ENCODE results near the gene CNGB1.
"Not testable (repeated sequence)": the region's sequence is repeated elsewhere in the genome, so short reads cannot be mapped to it uniquely, and the experiment has no call there.

CNGB1 gene

GRCh38 chr16:57862698-57863433 lies 108.1 kb downstream of the CNGB1 start:
- no peak overlapping the region for H3K4me3 ChIP-seq (ENCODE audit: low read depth, low read length)
- TF ChIP-seq CTCF (conservative IDR thresholded peaks at IDR 0.05; ENCODE audit: low read depth, low read length) = no peak
- DNase-seq (ENCODE audit: low read depth) = no peak

- peak; percentile 85 for DNase-seq (ENCODE audit: low read depth)
- peak; percentile 71 for TF ChIP-seq CTCF (conservative IDR thresholded peaks at IDR 0.05; ENCODE audit: low read depth, low read length)
- no peak overlapping the region for H3K4me3 ChIP-seq (ENCODE audit: low read depth, low read length)
Measured at GRCh38 chr16:57859331-57859730, 111.6 kb downstream of the CNGB1 start.

GRCh38 chr16:57858635-57859034 lies 112.3 kb downstream of the CNGB1 start:
- no peak for TF ChIP-seq CTCF (conservative IDR thresholded peaks at IDR 0.05; ENCODE audit: low read depth, low read length)
- no peak for DNase-seq (ENCODE audit: low read depth)
- H3K4me3 ChIP-seq (ENCODE audit: low read depth, low read length) = no peak overlapping the region

- not testable (repeated sequence) for H3K4me3 ChIP-seq (ENCODE audit: low read depth, low read length); DNase-seq (ENCODE audit: low read depth)
Measured at GRCh38 chr16:57857991-57858390, 112.9 kb downstream of the CNGB1 start.

- H3K4me3 ChIP-seq (ENCODE audit: low read depth, low read length) = no peak overlapping the region
- DNase-seq (ENCODE audit: low read depth) = no peak
- TF ChIP-seq CTCF (conservative IDR thresholded peaks at IDR 0.05; ENCODE audit: low read depth, low read length) = no peak
Measured at GRCh38 chr16:57855188-57855587, 115.7 kb downstream of the CNGB1 start.

- no peak for TF ChIP-seq CTCF (conservative IDR thresholded peaks at IDR 0.05; ENCODE audit: low read depth, low read length)
- no peak for DNase-seq (ENCODE audit: low read depth)
- no peak overlapping the region for H3K4me3 ChIP-seq (ENCODE audit: low read depth, low read length)
Measured at GRCh38 chr16:57852189-57852588, 118.7 kb downstream of the CNGB1 start.

- H3K4me3 ChIP-seq (ENCODE audit: low read depth, low read length) = no peak overlapping the region
- no peak for TF ChIP-seq CTCF (conservative IDR thresholded peaks at IDR 0.05; ENCODE audit: low read depth, low read length)
- no peak for DNase-seq (ENCODE audit: low read depth)
Measured at GRCh38 chr16:57848181-57848580, 122.7 kb downstream of the CNGB1 start.

GRCh38 chr16:57846931-57847330 lies 124.0 kb downstream of the CNGB1 start:
- H3K4me3 ChIP-seq (ENCODE audit: low read depth, low read length); DNase-seq (ENCODE audit: low read depth): not testable (repeated sequence)

Measured in choroid plexus epithelial cell (primary cell).